Measurements from ENCODE around the gene NCAPG. TPM values are rescaled to one million over a fixed set of nuclear protein-coding genes. Genes with fewer than 3 reads are reported as not detected.
"Not testable (repeated sequence)": the region's sequence is repeated elsewhere in the genome, so short reads cannot be mapped to it uniquely, and the experiment has no call there.

Gene NCAPG
- total RNA-seq, 2 donors from 2014 or later = 32.6 to 55.3 TPM

DNA sequence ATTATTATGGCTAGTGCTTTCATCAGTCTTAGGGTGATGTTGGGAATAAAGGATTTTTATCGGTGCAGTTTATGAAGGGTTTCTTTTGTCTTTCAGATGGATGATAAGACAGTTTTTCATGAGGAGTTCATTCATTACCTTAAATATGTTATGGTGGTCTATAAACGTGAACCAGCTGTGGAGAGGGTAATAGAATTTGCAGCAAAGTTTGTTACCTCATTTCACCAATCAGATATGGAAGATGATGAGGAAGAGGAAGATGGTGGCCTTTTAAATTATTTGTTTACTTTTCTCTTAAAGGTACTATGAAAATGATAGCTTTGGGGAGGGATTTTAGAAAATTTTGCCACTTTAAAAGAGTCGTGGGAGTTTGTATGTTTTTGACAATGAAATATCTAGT is 1.3 kb downstream of the NCAPG start:
- Mint-ChIP-seq H3K36me3 (peaks cover 15% of the 10 kb centered on the region), H3K4me1 (ENCODE audit: low read depth in 2 of 2) (peaks cover 31 to 35% of the 10 kb centered on the region in 2 donors), H3K9me3 (no peaks in the 10 kb centered on the region), H3K27me3 (no peaks in the 10 kb centered on the region), H3K4me3 (peak overlapping the region; percentile 97), H3K27ac (peak overlapping the region; percentile 94 to 95)
- no peak for ATAC-seq
- no peak for DNase-seq (ENCODE audit: low spot score)

GRCh38 chr4:17812801-17813200 is 2.0 kb downstream of the NCAPG start:
- ATAC-seq (no peak), DNase-seq (ENCODE audit: low spot score) (no peak)
- Mint-ChIP-seq H3K36me3 (peaks cover 12% of the 10 kb centered on the region), H3K9me3 (no peaks in the 10 kb centered on the region), H3K27ac (no peak overlapping the region), H3K4me3 (peak overlapping the region; percentile 97), H3K27me3 (no peaks in the 10 kb centered on the region), H3K4me1 (ENCODE audit: low read depth in 2 of 2) (peaks cover 24 to 29% of the 10 kb centered on the region in 2 donors)

GRCh38 chr4:17814140-17814539 is 3.4 kb downstream of the NCAPG start:
- DNase-seq (ENCODE audit: low spot score) = no peak
- Mint-ChIP-seq H3K4me1 (ENCODE audit: low read depth in 2 of 2) (peaks cover 19 to 26% of the 10 kb centered on the region in 2 donors), H3K36me3 (peaks cover 10% of the 10 kb centered on the region), H3K27me3 (no peaks in the 10 kb centered on the region), H3K27ac (no peak overlapping the region), H3K9me3 (no peaks in the 10 kb centered on the region), H3K4me3 (no peak overlapping the region)
- no peak for ATAC-seq

GRCh38 chr4:17816142-17816541 is 5.4 kb downstream of the NCAPG start:
- no peak for DNase-seq (ENCODE audit: low spot score)
- Mint-ChIP-seq H3K36me3 (peaks cover 10% of the 10 kb centered on the region), H3K4me1 (ENCODE audit: low read depth in 2 of 2) (peaks cover 8 to 11% of the 10 kb centered on the region in 2 donors), H3K27ac (no peak overlapping the region), H3K4me3 (no peak overlapping the region), H3K27me3 (no peaks in the 10 kb centered on the region), H3K9me3 (no peaks in the 10 kb centered on the region)
- ATAC-seq = no peak

DNA sequence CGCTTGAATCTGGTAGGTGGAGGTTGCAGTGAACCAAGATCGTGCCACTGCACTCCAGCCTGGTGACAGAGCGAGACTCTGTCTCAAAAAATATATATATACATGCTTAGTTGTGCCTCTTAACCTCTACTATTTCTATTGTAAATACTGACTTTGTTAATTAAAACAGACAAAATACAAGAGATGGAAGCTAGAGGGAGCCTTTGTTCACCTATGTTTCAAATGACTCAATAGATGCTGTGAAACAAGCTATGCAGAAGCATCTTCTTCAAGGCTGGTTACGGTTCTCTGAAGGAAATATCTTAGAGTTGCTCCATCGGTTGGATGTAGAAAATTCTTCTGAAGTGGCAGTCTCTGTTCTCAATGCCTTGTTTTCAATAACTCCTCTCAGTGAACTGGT is 6.2 kb downstream of the NCAPG start:
- no peaks in the 10 kb centered on the region for H3K9me3 Mint-ChIP-seq
- no peaks in the 10 kb centered on the region for H3K27me3 Mint-ChIP-seq
- H3K4me1 Mint-ChIP-seq (ENCODE audit: low read depth in 2 of 2) = peaks cover 4 to 8% of the 10 kb centered on the region in 2 donors
- H3K27ac Mint-ChIP-seq = no peak overlapping the region
- H3K36me3 Mint-ChIP-seq = peaks cover 3% of the 10 kb centered on the region
- ATAC-seq (peak in 1 of 2 donors; percentile 57), DNase-seq (ENCODE audit: low spot score) (no peak)
- no peak overlapping the region for H3K4me3 Mint-ChIP-seq

GRCh38 chr4:17823871-17824669 is 13.3 kb downstream of the NCAPG start:
- no peak for DNase-seq (ENCODE audit: low spot score)
- Mint-ChIP-seq H3K4me3 (no peak overlapping the region), H3K4me1 (ENCODE audit: low read depth in 2 of 2) (peaks cover 8 to 9% of the 10 kb centered on the region in 2 donors), H3K9me3 (no peaks in the 10 kb centered on the region), H3K27ac (peak overlapping the region in 1 of 2 donors; percentile 49), H3K27me3 (no peaks in the 10 kb centered on the region), H3K36me3 (peaks cover 8% of the 10 kb centered on the region)
- ATAC-seq = no peak

DNA sequence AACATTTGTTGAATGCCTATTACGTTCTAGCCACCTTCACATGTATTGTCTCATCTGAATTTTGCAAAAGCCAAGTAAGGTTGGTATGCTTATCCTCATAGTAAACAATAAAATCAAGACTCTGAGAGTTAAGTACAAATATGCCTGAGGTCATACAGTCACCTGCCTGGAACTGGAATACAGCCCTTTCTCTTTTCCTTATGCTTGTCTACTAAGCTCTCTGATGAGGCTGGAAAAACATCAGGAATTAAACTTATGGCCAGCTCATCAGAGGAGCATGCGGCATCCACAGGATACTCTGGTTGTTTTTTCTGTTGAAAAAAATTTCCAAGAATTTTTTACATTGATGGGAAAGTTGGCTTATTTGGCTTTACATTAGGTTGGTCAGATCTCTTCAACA is 35.5 kb downstream of the NCAPG start:
- H3K27me3 Mint-ChIP-seq = no peaks in the 10 kb centered on the region
- H3K4me3 Mint-ChIP-seq = no peak overlapping the region
- no peaks in the 10 kb centered on the region for H3K4me1 Mint-ChIP-seq (ENCODE audit: low read depth in 2 of 2)
- DNase-seq (ENCODE audit: low spot score) (no peak), ATAC-seq (no peak)
- no peaks in the 10 kb centered on the region for H3K36me3 Mint-ChIP-seq
- no peaks in the 10 kb centered on the region for H3K9me3 Mint-ChIP-seq
- no peak overlapping the region for H3K27ac Mint-ChIP-seq

GRCh38 chr4:17850295-17850694 is 39.5 kb downstream of the NCAPG start:
- not testable (repeated sequence) for H3K9me3 Mint-ChIP-seq; H3K4me1 Mint-ChIP-seq (ENCODE audit: low read depth in 2 of 2); H3K27me3 Mint-ChIP-seq; H3K36me3 Mint-ChIP-seq; ATAC-seq; H3K4me3 Mint-ChIP-seq; H3K27ac Mint-ChIP-seq; DNase-seq (ENCODE audit: low spot score)

GRCh38 chr4:17851959-17852358 is 41.2 kb downstream of the NCAPG start:
- no peak for ATAC-seq
- DNase-seq (ENCODE audit: low spot score) = no peak
- Mint-ChIP-seq H3K36me3 (no peaks in the 10 kb centered on the region), H3K27ac (no peak overlapping the region), H3K27me3 (no peaks in the 10 kb centered on the region), H3K4me1 (ENCODE audit: low read depth in 2 of 2) (no peaks in the 10 kb centered on the region), H3K9me3 (no peaks in the 10 kb centered on the region), H3K4me3 (no peak overlapping the region)

DNA sequence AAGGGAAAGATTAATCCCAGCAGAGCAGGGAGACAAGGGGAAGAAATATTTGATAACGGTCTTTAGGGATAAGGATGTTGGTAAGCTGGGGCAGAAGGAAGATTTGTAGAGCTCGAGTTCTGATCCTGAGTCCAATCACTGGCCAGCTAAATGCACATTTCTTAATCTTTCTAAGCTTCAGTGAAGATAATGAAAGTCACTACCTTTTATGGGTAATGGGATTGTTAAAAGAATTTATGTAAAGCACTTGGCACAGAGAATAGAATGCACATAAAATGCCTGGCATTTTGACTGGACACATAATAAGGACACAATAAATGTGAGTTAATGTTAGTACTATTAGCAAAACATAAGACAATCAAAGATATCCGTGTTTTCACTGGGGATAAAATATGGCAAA is 43.3 kb downstream of the NCAPG start:
- no peak overlapping the region for H3K27ac Mint-ChIP-seq
- no peak overlapping the region for H3K4me3 Mint-ChIP-seq
- H3K4me1 Mint-ChIP-seq (ENCODE audit: low read depth in 2 of 2) = no peaks in the 10 kb centered on the region
- H3K9me3 Mint-ChIP-seq = no peaks in the 10 kb centered on the region
- no peak for ATAC-seq
- no peak for DNase-seq (ENCODE audit: low spot score)
- peaks cover 5% of the 10 kb centered on the region for H3K36me3 Mint-ChIP-seq
- no peaks in the 10 kb centered on the region for H3K27me3 Mint-ChIP-seq

- Mint-ChIP-seq H3K27me3 (no peaks in the 10 kb centered on the region), H3K4me1 (ENCODE audit: low read depth in 2 of 2) (no peaks in the 10 kb centered on the region), H3K4me3 (no peak overlapping the region), H3K36me3 (peaks cover 24% of the 10 kb centered on the region), H3K27ac (no peak overlapping the region), H3K9me3 (peaks cover 5% of the 10 kb centered on the region)
- no peak for ATAC-seq
- DNase-seq (ENCODE audit: low spot score) = no peak
Measured at GRCh38 chr4:17859793-17860406, 49.1 kb downstream of the NCAPG start.

DNA sequence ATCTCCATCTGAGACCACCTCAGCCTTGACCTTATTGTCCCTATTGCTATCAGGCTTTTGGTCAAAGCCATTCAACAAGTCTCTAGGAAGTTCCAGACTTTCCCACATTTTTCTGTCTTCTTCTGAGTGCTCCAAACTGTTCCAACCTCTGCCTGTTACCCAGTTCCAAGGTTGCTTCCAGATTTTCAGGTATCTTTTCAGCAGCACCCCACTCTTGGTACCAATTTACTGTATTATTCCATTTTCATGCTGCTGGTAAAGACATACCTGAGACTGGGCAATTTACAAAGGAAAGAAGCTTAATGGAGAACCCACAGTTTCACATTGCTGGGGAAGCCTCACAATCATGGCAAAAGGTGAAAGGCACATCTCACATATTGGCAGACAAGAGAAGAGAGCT is 51.1 kb downstream of the NCAPG start:
- H3K9me3 Mint-ChIP-seq; DNase-seq (ENCODE audit: low spot score); H3K4me3 Mint-ChIP-seq; ATAC-seq; H3K27ac Mint-ChIP-seq; H3K27me3 Mint-ChIP-seq; H3K4me1 Mint-ChIP-seq (ENCODE audit: low read depth in 2 of 2): not testable (repeated sequence)
- H3K36me3 Mint-ChIP-seq = peaks cover 24% of the 10 kb centered on the region

- peaks cover 5% of the 10 kb centered on the region for H3K9me3 Mint-ChIP-seq
- H3K27me3 Mint-ChIP-seq = no peaks in the 10 kb centered on the region
- H3K4me3 Mint-ChIP-seq = no peak overlapping the region
- H3K36me3 Mint-ChIP-seq = peaks cover 19% of the 10 kb centered on the region
- H3K27ac Mint-ChIP-seq = no peak overlapping the region
- H3K4me1 Mint-ChIP-seq (ENCODE audit: low read depth in 2 of 2) = no peaks in the 10 kb centered on the region
- no peak for ATAC-seq
- DNase-seq (ENCODE audit: low spot score) = no peak
Measured at GRCh38 chr4:17865866-17866363, 55.1 kb downstream of the NCAPG start.

DNA sequence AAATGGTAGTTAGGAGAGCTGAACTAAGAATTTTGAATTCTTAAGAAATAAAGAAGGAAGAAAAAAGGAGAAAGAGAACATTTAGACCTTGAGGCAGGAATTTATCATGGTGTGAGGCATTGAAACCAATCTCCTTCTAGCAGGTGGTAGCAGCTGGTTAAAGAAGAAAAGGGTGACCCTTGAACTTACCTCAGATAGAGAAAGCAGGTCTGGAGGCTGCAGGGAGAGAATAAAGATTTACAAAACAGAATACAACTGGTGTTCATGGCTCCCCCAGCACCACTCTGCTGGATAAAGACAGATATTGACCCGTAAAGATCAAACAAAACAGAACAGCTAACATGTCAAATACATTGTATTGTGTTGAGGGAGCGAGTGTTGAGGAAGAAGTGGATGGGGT is 56.0 kb downstream of the NCAPG start:
- ATAC-seq (no peak), DNase-seq (ENCODE audit: low spot score) (no peak)
- no peak overlapping the region for H3K27ac Mint-ChIP-seq
- H3K4me3 Mint-ChIP-seq = no peak overlapping the region
- H3K27me3 Mint-ChIP-seq = no peaks in the 10 kb centered on the region
- H3K9me3 Mint-ChIP-seq = peaks cover 3% of the 10 kb centered on the region
- no peaks in the 10 kb centered on the region for H3K4me1 Mint-ChIP-seq (ENCODE audit: low read depth in 2 of 2)
- peaks cover 16% of the 10 kb centered on the region for H3K36me3 Mint-ChIP-seq

Data from natural killer cell treated with Interleukin-12 subunit alpha and Interleukin-12 subunit beta and Interleukin-15 and Interleukin-18, amount 100 ng/mL, for 72 hours (primary cell).